BJ (cell line): Measurements from ENCODE around the gene QRSL1. TPM values are rescaled to one million over a fixed set of nuclear protein-coding genes. Genes with fewer than 3 reads are reported as not detected.

Source experiments
- CTCF ChIA-PET: fragments of 350-600 bp; formaldehyde crosslinking; extraction: SDS; loops from one replicate; lab custom pipeline; 2021; ENCODE audit warnings: antibody characterized with exemption, inconsistent platforms; lab: Yijun Ruan, JAX
- POLR2A ChIA-PET: fragments of 300-600 bp; sonication (Branson Sonifier 250); formaldehyde crosslinking; extraction: SDS; loops from one replicate; lab custom pipeline; 2021; ENCODE audit warnings: antibody characterized with exemption; lab: Charles Lee
- DNase-seq: peaks from one replicate; pipeline ENCODE4 v3.0.0-alpha.2; 2011; ENCODE audit warnings: low read depth
- H3K27me3 ChIP-seq: 2 replicates; pipeline ENCODE4 v1.6.0; 2011; ENCODE audit warnings: low read length; ENCODE audit not compliant: control insufficient read depth, insufficient read depth
- H3K36me3 ChIP-seq: 2 replicates; pipeline ENCODE4 v1.5.1; 2011; ENCODE audit warnings: low read length; ENCODE audit not compliant: control insufficient read depth, insufficient read depth
- H3K4me3 ChIP-seq: 2 replicates; pipeline ENCODE4 v1.5.1; 2011; ENCODE audit warnings: low read depth, mild to moderate bottlenecking, control low read depth, low read length
- polyA plus RNA-seq: library from polyadenylated mRNA; depleted of rRNA; stranded (reverse); fragments of >200 nt; gene quantifications from 2 replicates; pipeline ENCODE4 v1.2.3, GENCODE V29; 2011; rRNA removed
- small RNA-seq: library from RNA; depleted of rRNA; stranded (forward); fragments of <200 nt; gene quantifications from one replicate; pipeline ENCODE3, GENCODE V24; 2012; ENCODE audit warnings: low replicate concordance, low read depth; ENCODE audit not compliant: insufficient read length
- TF ChIP-seq, protein P1 (sequence below): IDR thresholded peaks from 2 replicates; pipeline ENCODE4 v1.5.1; 2011; ENCODE audit warnings: low read depth, mild to moderate bottlenecking, control low read depth, inconsistent platforms, low read length, moderate library complexity; ENCODE audit not compliant: insufficient read depth

Gene QRSL1
- polyA plus RNA-seq, 1 experiment: 7.5 TPM

DNA sequence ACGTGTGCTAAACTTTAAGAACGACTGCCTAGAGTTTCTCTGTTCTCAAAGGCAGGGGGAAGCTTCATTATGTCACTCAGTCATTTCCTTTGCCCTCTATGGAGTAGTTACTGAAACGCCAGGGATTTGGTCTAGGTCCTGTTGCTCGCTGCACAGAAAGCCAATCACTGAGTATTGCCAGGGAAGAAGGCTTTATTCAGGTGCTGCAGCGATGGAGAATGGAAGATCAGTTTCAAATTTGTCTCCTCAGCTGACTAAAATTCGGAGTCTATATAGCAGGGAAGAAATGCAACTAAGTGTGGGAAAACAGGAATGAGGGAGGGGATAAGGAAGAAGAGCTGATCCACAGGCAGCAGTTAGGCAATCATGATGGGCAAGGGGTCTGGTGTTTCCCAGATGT lies 75.8 kb downstream of the QRSL1 start:
- POLR2A ChIA-PET: no interaction called here
- no peaks in the 10 kb centered on the region for H3K36me3 ChIP-seq

DNA sequence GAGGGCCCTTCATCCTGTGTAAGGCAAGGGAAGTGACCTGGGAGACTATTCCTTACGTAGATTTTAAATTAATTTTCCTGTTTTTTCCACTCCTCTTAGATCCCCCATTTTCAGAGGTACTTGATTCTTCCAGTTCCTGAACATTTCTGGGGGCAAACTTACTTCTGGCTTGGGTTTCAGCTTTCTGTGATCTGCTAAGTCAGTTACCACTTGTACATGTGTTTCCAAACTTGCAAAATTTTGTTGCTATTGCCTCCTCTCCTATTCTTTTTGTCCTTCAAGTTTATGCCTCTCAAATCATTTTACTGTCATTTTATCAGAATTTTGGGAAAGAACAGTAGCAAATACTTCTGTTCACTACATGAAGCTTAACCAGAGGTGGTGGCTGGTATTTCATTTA lies 81.2 kb downstream of the QRSL1 start:
- no peak overlapping the region for H3K4me3 ChIP-seq
- TF ChIP-seq, protein P1, sequence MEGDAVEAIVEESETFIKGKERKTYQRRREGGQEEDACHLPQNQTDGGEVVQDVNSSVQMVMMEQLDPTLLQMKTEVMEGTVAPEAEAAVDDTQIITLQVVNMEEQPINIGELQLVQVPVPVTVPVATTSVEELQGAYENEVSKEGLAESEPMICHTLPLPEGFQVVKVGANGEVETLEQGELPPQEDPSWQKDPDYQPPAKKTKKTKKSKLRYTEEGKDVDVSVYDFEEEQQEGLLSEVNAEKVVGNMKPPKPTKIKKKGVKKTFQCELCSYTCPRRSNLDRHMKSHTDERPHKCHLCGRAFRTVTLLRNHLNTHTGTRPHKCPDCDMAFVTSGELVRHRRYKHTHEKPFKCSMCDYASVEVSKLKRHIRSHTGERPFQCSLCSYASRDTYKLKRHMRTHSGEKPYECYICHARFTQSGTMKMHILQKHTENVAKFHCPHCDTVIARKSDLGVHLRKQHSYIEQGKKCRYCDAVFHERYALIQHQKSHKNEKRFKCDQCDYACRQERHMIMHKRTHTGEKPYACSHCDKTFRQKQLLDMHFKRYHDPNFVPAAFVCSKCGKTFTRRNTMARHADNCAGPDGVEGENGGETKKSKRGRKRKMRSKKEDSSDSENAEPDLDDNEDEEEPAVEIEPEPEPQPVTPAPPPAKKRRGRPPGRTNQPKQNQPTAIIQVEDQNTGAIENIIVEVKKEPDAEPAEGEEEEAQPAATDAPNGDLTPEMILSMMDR: no peak
- ChIA-PET CTCF (no interaction called here), POLR2A (no interaction called here)
- no peaks in the 10 kb centered on the region for H3K36me3 ChIP-seq
- no peak for DNase-seq
- 0 out of 2 replicates have a peak, but pooled peaks cover 2% of the 10 kb centered on the region for H3K27me3 ChIP-seq

More for the DNA sequence above, 75.8 kb downstream of the QRSL1 start:
- H3K4me3 ChIP-seq: no peak overlapping the region
- peaks cover 2% of the 10 kb centered on the region; the same call in 1 of the 2 replicates for H3K27me3 ChIP-seq
- TF ChIP-seq, protein P1: no peak
- DNase-seq: no peak
- CTCF ChIA-PET: no interaction called here

DNA sequence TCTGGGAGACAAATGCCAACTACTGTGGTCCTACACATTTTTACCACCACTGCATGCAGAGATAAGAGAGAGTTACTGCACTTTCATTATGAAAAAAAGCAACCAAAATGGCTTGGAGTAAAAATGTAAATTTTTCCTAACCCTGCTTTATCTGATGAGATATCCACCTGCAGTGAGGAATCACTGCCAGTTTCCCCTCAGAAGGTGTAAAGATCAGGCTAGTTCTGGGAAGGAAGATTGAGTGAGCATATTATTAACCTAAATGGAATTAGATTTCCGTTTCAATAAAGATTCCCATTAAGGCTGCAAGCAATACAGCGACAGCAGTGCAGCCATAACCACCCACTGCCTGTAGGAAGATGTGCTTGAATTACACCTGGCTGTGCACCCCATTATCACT lies 84.9 kb downstream of the QRSL1 start:
- CTCF ChIA-PET: interaction anchor here (0.7 kb wide), 1 partner anchor 33 kb away, joined by 4 read pairs; no protein-coding TSS in a partner anchor
- POLR2A ChIA-PET: no interaction called here

DNA sequence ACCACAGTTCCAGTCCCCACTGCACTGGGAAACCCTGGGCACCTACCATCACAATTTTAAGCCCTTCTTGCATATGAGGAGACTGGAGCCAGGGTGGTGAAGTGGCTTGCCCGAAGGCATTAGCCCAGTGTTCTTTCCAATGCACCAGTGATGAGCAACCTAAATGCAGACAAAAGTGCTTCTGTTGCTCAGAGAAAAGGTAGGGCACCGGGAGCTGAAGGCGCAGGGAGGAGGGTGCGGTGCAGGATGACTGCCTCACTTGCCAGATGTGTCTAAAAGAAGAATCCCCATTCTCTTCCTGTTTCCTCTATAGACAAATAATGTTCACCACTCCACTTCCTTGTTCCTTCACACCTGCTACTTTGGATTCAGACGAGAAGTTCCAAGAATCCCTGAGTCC lies 86.5 kb downstream of the QRSL1 start:
- TF ChIP-seq, protein P1: no peak
- Histone ChIP-seq H3K27me3 (0 out of 2 replicates have a peak, but pooled peaks cover 2% of the 10 kb centered on the region), H3K36me3 (no peaks in the 10 kb centered on the region), H3K4me3 (no peak overlapping the region)
- no peak for DNase-seq
- ChIA-PET POLR2A (no interaction called here), CTCF (no interaction called here)

More for the DNA sequence above, 84.9 kb downstream of the QRSL1 start:
- 0 out of 2 replicates have a peak, but pooled peaks cover 2% of the 10 kb centered on the region for H3K27me3 ChIP-seq
- H3K36me3 ChIP-seq: no peaks in the 10 kb centered on the region
- DNase-seq: no peak
- H3K4me3 ChIP-seq: no peak overlapping the region
- TF ChIP-seq, protein P1: no peak

DNA sequence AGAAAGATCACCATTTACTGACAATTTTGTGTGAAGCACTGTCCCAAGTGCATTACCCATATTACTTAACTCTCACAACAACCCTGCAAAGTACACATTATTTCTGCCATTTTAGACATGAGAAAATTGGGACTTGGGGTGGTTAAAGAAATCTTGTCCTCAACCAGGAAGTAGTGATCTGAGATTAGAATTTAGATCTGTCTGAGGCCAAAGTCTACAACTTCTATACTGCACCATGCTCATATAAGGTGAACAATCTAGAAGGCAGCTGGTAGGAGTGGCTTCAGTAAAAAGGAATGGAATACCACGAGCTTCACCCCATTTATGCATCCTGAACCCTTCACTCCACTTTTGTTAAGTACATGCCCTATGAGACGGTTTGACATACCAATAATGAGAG lies 87.6 kb downstream of the QRSL1 start:
- H3K4me3 ChIP-seq: no peak overlapping the region
- POLR2A ChIA-PET: no interaction called here
- 0 out of 2 replicates have a peak, but pooled peaks cover 2% of the 10 kb centered on the region for H3K27me3 ChIP-seq
- no peaks in the 10 kb centered on the region for H3K36me3 ChIP-seq
- CTCF ChIA-PET: no interaction called here
- TF ChIP-seq, protein P1: no peak
- no peak for DNase-seq

Small RNAs within 50 kb of the gene (small RNA-seq; reads per million reads assigned to genes)
- not detected for gene RNU6-527P

Other genes starting within 250 kb of the QRSL1 start
- gene RTN4IP1, start 80 bp upstream of the QRSL1 start, polyA plus RNA-seq: 3.1 and 4.9 TPM in 2 replicates